HG02885 (cell line): Measurements from ENCODE around the gene MAPK4.
"Not testable (repeated sequence)": the region's sequence is repeated elsewhere in the genome, so short reads cannot be mapped to it uniquely, and the experiment has no call there.

Experiments used
- ATAC-seq: cut with Tn5 transposase; IDR thresholded peaks from one replicate; pipeline ENCODE4 v1.9.1; 2021; ENCODE audit warnings: mild to moderate bottlenecking; ENCODE audit not compliant: unreplicated experiment, poor library complexity

MAPK4 gene

GRCh38 chr18:50745945-50746344 is 186.1 kb downstream of the MAPK4 start:
- ATAC-seq, result no peak

DNA sequence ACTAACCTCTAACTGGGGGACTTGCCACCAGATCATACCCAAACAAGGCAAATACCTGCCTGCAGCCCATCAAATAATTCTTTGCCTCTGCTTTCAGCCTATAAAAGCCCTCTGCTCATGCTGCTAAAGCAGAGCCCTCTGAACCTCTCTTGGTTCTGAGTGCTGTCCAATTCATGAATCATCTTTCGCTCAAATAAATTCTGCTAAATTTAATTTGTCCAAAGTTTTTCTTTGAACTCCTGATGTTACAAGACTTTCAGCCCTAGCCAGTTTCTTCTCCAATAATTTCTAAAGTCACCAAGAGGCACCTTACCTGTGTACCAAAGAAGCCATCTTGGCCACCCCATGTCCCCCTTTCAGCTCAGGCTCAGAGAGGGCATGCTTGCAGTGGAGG is 188.0 kb downstream of the MAPK4 start:
- no peak for ATAC-seq

DNA sequence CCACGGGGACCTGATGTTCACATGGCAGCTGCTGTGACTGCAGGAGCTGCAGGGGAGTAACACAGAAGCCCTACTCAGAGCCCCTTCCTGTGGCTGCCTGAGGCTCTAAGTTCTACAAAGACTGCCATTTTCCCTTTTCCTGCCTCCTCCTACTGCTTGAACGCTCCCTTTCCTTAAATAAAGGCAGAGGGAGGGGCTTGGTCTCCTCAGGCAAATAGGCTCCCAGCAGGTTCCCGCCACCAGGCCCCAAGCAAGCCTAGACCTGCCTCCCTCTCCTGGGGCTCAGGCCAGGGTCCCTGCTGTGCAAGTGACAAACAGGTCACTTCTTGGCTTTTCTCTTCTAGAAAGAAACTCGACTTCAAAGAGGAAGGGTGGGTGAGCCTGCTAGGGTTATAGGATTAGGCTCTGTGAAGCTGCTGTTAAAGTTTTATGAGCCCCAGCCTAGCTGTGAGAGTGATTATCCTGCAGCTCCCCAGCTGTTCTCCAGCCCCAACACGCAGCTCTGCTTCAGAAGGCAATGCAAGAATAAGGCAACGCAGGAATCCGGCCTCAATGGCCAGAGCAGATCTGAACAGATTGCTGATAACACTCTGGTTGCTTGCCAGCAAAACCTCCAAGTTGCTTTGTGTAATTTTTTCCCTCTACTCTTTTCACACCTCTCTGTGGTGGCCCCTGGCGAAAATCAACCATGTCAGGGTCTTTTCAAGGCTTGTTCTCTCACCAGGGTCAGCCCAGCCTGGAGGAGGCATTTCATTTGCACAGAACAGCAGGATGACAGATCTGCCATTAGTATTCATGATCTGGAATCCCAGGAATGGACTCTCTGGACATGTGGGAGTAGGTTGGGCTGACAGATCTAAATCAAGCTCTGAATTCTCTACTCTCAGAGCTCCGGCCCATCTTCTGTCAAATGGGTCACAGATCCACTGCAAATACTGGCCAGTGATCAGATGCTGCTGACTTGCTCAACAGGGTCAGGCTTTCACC is 188.6 kb downstream of the MAPK4 start:
- no peak for ATAC-seq

DNA sequence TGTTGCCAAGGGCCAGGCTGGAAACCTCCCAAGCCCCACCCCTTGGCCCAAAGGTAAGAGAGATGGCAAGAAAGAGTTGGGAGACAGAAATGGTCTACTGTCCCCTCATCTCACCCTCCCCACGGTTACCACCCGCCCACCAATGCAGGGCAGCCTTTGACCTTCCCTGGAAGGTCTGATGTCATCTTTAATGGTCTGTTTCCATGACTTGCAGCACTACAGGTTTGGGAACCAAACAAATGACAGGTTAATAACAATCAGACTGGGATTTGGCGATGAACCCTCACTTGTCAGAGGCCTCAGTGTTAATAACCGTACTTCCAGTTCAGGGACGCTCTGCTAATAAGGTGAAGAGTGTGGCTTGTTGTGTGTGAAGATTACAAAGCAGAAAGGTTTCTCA is 189.5 kb downstream of the MAPK4 start:
- no peak for ATAC-seq

DNA sequence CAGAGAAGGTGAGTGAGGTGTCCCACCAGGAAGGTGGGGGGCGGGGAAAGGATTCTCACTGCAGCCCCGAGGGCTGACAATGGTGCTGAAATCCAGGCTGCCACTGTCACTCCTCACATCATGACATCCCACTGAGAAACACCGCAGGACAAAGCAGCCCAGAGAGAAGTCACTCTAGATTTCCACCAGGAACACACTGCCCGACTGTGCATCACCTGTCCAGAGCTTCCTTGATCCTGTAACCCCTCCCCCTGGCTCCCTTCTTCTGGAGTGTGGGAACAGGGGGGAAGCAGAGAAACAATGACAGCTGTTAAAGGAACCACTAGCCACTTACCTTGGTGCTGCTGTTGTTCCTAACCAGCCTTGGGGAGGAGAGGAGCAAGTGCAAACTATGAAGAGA is 190.1 kb downstream of the MAPK4 start:
- ATAC-seq, result no peak

DNA sequence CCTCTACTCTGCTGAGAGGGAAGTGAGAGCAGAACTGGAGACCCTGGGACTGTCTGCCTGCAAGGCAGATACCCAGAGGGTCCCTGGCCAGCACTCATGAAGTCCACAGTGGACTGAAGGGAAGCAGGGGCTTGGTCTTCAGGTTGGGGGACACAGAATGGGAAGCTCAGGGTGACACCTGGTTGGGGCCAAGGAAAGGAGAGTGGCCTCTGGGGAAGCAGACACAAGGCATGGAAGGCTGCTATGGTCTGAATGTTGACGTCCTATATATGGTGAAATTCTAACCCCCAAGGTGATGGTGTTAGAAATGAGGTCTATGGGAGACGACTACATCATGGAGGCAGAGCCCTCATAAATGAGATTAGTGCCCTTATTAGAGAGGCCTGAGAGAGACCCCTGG is 190.7 kb downstream of the MAPK4 start:
- ATAC-seq, result no peak

GRCh38 chr18:50751490-50751889 is 191.6 kb downstream of the MAPK4 start:
- no peak for ATAC-seq

- no peak for ATAC-seq
Observed at GRCh38 chr18:50751947-50752346, 192.1 kb downstream of the MAPK4 start.

- no peak for ATAC-seq
Observed at GRCh38 chr18:50753311-50753710, 193.4 kb downstream of the MAPK4 start.

DNA sequence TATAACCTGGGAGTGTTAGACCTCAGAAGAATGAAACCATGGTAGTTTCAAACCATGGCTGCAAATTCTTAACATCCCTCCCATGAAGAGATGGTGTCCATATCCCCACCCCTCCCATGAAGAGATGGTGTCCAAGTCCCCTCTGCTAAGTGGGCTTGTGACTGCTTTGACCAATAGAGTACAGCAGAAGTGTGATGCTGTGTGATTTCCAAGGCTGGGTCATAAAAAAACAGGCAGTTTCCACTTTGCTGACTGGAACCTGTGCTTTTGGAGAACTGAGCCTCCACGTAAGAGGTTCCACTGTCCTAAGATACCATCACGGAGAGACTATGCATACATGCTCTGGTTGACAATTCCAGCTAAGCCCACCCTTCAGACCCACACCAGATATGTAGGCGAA is 194.4 kb downstream of the MAPK4 start:
- ATAC-seq, result no peak

DNA sequence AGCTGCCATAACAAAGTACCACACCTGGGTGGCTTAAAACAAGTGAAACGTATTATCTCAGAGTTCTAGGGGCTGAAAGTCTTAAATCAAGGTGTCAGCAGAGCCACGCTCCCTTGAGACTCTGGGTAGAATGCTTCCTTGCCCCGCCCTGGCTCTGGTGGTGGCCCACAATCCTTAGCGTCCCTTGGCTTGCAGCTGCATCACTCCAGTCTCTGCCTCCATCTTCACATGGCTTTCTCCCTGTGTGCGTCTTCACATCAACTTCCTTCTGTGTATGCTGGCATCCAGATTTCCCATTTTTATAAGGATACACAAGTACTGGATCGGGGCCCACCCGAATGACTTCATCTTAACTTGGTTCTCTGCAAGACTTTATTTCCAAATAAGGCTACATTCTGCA is 197.5 kb downstream of the MAPK4 start:
- ATAC-seq, result no peak

DNA sequence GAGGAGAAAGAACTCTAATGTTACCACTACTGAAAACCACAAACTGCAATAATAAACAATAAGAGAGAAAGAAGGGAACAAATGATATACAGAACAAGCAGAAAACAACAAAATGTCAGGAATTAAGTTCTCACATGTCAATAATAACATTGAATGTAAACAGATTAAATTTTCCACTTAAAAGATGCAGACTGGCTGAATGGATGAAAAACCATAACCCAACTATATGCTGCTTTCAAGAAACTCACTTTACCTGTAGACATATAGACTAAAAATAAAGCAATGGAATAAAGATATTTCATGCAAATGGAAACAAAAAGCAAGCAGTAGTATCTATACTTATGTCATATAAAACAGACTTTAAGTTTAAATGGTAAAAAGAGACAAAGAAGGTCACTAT is 209.6 kb downstream of the MAPK4 start:
- no peak for ATAC-seq

DNA sequence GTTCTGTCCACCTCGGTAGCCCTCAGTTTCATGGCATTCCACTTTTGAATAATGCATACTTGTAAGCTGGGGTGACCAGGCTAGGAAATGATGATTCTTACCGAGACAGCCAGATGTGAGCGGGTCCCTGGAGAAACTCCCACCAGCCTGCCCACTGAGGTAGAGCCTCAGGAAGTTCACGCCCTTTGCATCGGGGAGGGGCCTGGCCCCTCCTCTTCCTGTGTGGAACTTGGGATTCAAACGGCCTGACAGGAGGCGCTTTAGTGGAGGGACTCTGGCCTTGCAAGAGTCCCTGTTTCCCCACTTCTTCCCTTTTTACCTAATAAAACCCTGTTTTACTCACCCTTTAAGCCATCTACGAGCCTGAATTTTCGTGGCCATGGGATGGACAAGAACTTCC is 215.3 kb downstream of the MAPK4 start:
- no peak for ATAC-seq

DNA sequence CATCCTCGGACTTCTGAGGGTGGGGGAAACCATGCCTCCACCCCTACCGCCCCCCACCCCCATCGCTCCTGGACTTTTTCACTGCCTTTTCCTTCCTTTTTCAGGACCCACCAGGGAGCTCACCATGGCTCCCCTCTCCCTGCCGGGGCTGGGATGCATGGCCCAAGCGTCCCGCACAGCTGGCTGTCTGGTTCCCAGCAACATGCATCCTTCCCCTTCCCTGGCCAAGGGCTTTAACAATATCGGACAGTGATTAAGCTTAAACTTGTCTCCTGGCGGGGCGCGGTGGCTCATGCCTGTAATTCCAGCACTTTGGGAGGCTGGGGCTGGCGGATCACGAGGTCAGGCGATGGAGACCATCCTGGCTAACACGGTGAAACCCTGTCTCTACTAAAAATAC is 215.8 kb downstream of the MAPK4 start:
- no peak for ATAC-seq

DNA sequence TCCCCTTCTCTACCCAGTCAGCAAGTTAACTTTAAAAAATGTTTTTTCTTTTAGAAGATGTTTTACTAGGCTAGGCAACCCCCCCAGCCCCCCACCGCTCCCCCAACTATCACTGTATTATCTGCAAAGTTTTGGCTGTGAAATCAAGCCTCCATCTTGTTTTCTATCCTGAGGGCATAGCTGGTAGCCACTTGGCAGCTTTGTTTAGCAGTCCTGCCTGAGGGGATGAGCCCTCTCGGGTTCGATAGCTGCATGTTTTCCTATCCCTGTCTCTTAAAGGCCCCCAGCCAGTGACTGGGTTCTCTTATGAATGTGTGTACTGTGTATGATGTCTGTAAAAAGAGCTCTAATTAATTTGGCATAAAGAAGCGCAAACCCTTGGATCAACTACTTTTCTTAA is 216.5 kb downstream of the MAPK4 start:
- ATAC-seq, result no peak

GRCh38 chr18:50779021-50779420 is 219.1 kb downstream of the MAPK4 start:
- ATAC-seq, result not testable (repeated sequence)
